GM12875 (cell line): ENCODE data around the gene FLOT1.

Experiments used
- H3K4me3 ChIP-seq: one replicate; pipeline ENCODE4 v1.5.1; 2011; ENCODE audit warnings: low read depth, low read length, control low read depth
- CTCF ChIP-seq: IDR thresholded peaks from 2 replicates; pipeline ENCODE4 v1.5.1; 2011; ENCODE audit warnings: low read depth, mild to moderate bottlenecking, control low read depth, inconsistent platforms, low read length, moderate library complexity, borderline replicate concordance; ENCODE audit not compliant: insufficient read depth

FLOT1 gene

GRCh38 chr6:30774701-30775100 is 32.2 kb upstream of the FLOT1 start:
- no peak for TF ChIP-seq CTCF
- no peak overlapping the region for H3K4me3 ChIP-seq

GRCh38 chr6:30770592-30770991 is 28.1 kb upstream of the FLOT1 start:
- no peak overlapping the region for H3K4me3 ChIP-seq
- no peak for TF ChIP-seq CTCF

GRCh38 chr6:30769853-30770524 is 27.5 kb upstream of the FLOT1 start:
- no peak for TF ChIP-seq CTCF
- H3K4me3 ChIP-seq: no peak overlapping the region

GRCh38 chr6:30769088-30769852 is 26.8 kb upstream of the FLOT1 start:
- no peak overlapping the region for H3K4me3 ChIP-seq
- no peak for TF ChIP-seq CTCF

- TF ChIP-seq CTCF: no peak
- H3K4me3 ChIP-seq: no peak overlapping the region
Measured at GRCh38 chr6:30768634-30769087, 26.2 kb upstream of the FLOT1 start.

- no peak for TF ChIP-seq CTCF
- H3K4me3 ChIP-seq: no peak overlapping the region
Measured at GRCh38 chr6:30767944-30768301, 25.4 kb upstream of the FLOT1 start.
